ENCODE results near the gene GPR158.

GPR158 gene

GRCh38 chr10:25444266-25444665, 269.5 kb downstream of the GPR158 start:
- H3K9me3 ChIP-seq (ENCODE audit: control insufficient read depth in 1 of 2, low read length in 2 of 2): no peaks in the 10 kb centered on the region

GRCh38 chr10:25451401-25451800, 276.6 kb downstream of the GPR158 start:
- peaks cover 0 to 6% of the 10 kb centered on the region in 2 donors for H3K9me3 ChIP-seq (ENCODE audit: control insufficient read depth in 1 of 2, low read length in 2 of 2)
- H3K36me3 ChIP-seq (ENCODE audit: control insufficient read depth in 1 of 2, insufficient read depth in 2 of 2, low read length in 2 of 2): no peaks in the 10 kb centered on the region
- H3K4me1 ChIP-seq (ENCODE audit: control insufficient read depth in 1 of 2, insufficient read depth in 2 of 2, low read length in 2 of 2): no peaks in the 10 kb centered on the region
- no peaks in the 10 kb centered on the region for H3K27me3 ChIP-seq (ENCODE audit: control insufficient read depth in 1 of 2, insufficient read depth in 2 of 2, low read length in 2 of 2)
- H3K4me3 ChIP-seq (ENCODE audit: low read depth in 1 of 2, low read length in 2 of 2): no peak overlapping the region
- no peak overlapping the region for H3K27ac ChIP-seq (ENCODE audit: low read depth, low read length)
- H3K9ac ChIP-seq (ENCODE audit: low read depth in 1 of 2, low read length in 2 of 2): no peak overlapping the region

More at GRCh38 chr10:25444266-25444665, 269.5 kb downstream of the GPR158 start:
- Histone ChIP-seq H3K9ac (ENCODE audit: low read depth in 1 of 2, low read length in 2 of 2) (no peak overlapping the region), H3K36me3 (ENCODE audit: control insufficient read depth in 1 of 2, insufficient read depth in 2 of 2, low read length in 2 of 2) (no peaks in the 10 kb centered on the region), H3K4me3 (ENCODE audit: low read depth in 1 of 2, low read length in 2 of 2) (no peak overlapping the region), H3K4me1 (ENCODE audit: control insufficient read depth in 1 of 2, insufficient read depth in 2 of 2, low read length in 2 of 2) (no peaks in the 10 kb centered on the region), H3K27ac (ENCODE audit: low read depth, low read length) (no peak overlapping the region), H3K27me3 (ENCODE audit: control insufficient read depth in 1 of 2, insufficient read depth in 2 of 2, low read length in 2 of 2) (no peaks in the 10 kb centered on the region)

- no peaks in the 10 kb centered on the region for H3K27me3 ChIP-seq (ENCODE audit: control insufficient read depth in 1 of 2, insufficient read depth in 2 of 2, low read length in 2 of 2)
- no peaks in the 10 kb centered on the region for H3K36me3 ChIP-seq (ENCODE audit: control insufficient read depth in 1 of 2, insufficient read depth in 2 of 2, low read length in 2 of 2)
- H3K4me3 ChIP-seq (ENCODE audit: low read depth in 1 of 2, low read length in 2 of 2): no peak overlapping the region
- no peak overlapping the region for H3K9ac ChIP-seq (ENCODE audit: low read depth in 1 of 2, low read length in 2 of 2)
- no peaks in the 10 kb centered on the region for H3K4me1 ChIP-seq (ENCODE audit: control insufficient read depth in 1 of 2, insufficient read depth in 2 of 2, low read length in 2 of 2)
- H3K9me3 ChIP-seq (ENCODE audit: control insufficient read depth in 1 of 2, low read length in 2 of 2): peaks cover 0 to 6% of the 10 kb centered on the region in 2 donors
- H3K27ac ChIP-seq (ENCODE audit: low read depth, low read length): no peak overlapping the region
Measured at GRCh38 chr10:25453619-25454018, 278.8 kb downstream of the GPR158 start.

DNA sequence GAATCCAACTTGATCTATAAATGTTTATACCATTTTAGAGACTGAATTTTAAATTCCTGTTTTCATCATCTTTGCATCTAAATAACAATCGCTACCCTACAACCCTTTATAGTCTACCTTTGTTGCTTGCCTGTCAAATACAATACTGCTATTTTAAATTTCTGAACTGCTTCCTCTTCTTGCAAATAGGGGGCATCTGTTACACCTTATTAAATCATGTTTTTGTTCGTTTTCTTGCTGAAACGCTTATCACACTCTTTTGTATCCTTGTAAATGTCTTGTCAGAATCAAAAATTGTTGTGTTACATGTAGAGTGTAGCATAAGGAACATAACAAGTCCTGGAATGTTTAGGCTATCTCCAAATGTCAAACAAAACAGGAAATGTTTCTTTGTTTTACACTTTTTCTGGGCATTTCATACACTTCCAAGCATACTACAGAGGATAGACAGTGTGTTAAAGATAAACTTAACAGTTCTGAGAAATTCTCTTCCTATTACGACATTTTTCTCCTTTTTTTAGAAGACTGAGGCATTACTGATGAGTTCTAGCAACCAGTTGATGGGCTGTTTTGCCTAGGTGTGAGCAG, 281.3 kb downstream of the GPR158 start:
- Histone ChIP-seq H3K27ac (ENCODE audit: low read depth, low read length) (no peak overlapping the region), H3K4me3 (ENCODE audit: low read depth in 1 of 2, low read length in 2 of 2) (no peak overlapping the region), H3K36me3 (ENCODE audit: control insufficient read depth in 1 of 2, insufficient read depth in 2 of 2, low read length in 2 of 2) (no peaks in the 10 kb centered on the region), H3K27me3 (ENCODE audit: control insufficient read depth in 1 of 2, insufficient read depth in 2 of 2, low read length in 2 of 2) (no peaks in the 10 kb centered on the region), H3K4me1 (ENCODE audit: control insufficient read depth in 1 of 2, insufficient read depth in 2 of 2, low read length in 2 of 2) (no peaks in the 10 kb centered on the region), H3K9me3 (ENCODE audit: control insufficient read depth in 1 of 2, low read length in 2 of 2) (peaks cover 0 to 11% of the 10 kb centered on the region in 2 donors), H3K9ac (ENCODE audit: low read depth in 1 of 2, low read length in 2 of 2) (no peak overlapping the region)

GRCh38 chr10:25457552-25457951, 282.8 kb downstream of the GPR158 start:
- Histone ChIP-seq H3K9ac (ENCODE audit: low read depth in 1 of 2, low read length in 2 of 2) (no peak overlapping the region), H3K36me3 (ENCODE audit: control insufficient read depth in 1 of 2, insufficient read depth in 2 of 2, low read length in 2 of 2) (no peaks in the 10 kb centered on the region), H3K27me3 (ENCODE audit: control insufficient read depth in 1 of 2, insufficient read depth in 2 of 2, low read length in 2 of 2) (no peaks in the 10 kb centered on the region), H3K9me3 (ENCODE audit: control insufficient read depth in 1 of 2, low read length in 2 of 2) (peaks cover 0 to 15% of the 10 kb centered on the region in 2 donors), H3K4me1 (ENCODE audit: control insufficient read depth in 1 of 2, insufficient read depth in 2 of 2, low read length in 2 of 2) (no peaks in the 10 kb centered on the region), H3K4me3 (ENCODE audit: low read depth in 1 of 2, low read length in 2 of 2) (no peak overlapping the region), H3K27ac (ENCODE audit: low read depth, low read length) (no peak overlapping the region)

DNA sequence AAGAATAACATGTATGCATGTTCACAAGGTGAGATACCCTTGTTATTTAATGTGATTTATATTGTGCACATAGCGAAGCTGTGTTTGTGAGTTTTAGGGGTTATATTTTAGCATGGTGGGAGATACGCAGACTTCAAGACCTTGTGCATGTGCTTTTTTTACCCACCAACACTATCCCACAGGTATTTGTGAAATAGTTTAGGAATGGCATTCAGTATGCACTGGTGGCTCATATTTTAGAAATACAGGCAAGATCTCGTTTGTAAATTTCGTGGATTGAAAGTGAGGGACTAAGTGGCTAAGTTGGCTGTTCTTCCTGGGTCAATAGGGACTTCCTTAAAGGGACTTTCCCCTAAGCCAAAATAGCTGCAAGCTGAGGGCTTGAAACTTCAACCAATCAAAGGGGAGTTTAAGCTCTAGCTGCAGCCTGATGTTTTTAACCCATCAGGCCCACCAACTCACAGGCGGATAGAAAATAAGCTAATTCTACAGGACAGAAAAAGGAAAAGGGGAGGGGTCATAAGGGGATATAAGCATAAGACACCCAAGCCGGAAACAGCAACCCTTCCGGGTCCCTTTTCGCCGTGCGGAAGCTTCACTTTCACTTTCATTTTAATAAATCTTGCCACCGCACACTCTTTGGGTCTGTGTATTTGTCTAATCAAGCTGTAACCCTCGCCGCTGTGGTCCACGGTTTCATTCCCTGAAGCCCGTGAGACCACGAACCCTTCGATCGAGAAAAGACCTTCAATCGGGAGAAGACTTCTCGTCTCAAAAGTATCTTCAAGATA, 291.0 kb downstream of the GPR158 start:
- Histone ChIP-seq H3K36me3 (ENCODE audit: control insufficient read depth in 1 of 2, insufficient read depth in 2 of 2, low read length in 2 of 2) (no peaks in the 10 kb centered on the region), H3K4me3 (ENCODE audit: low read depth in 1 of 2, low read length in 2 of 2) (no peak overlapping the region), H3K4me1 (ENCODE audit: control insufficient read depth in 1 of 2, insufficient read depth in 2 of 2, low read length in 2 of 2) (no peaks in the 10 kb centered on the region), H3K27me3 (ENCODE audit: control insufficient read depth in 1 of 2, insufficient read depth in 2 of 2, low read length in 2 of 2) (no peaks in the 10 kb centered on the region), H3K27ac (ENCODE audit: low read depth, low read length) (no peak overlapping the region), H3K9ac (ENCODE audit: low read depth in 1 of 2, low read length in 2 of 2) (no peak overlapping the region), H3K9me3 (ENCODE audit: control insufficient read depth in 1 of 2, low read length in 2 of 2) (peaks cover 0 to 7% of the 10 kb centered on the region in 2 donors)

GRCh38 chr10:25467881-25468280, 293.1 kb downstream of the GPR158 start:
- no peak overlapping the region for H3K27ac ChIP-seq (ENCODE audit: low read depth, low read length)
- H3K9me3 ChIP-seq (ENCODE audit: control insufficient read depth in 1 of 2, low read length in 2 of 2): no peaks in the 10 kb centered on the region
- no peaks in the 10 kb centered on the region for H3K4me1 ChIP-seq (ENCODE audit: control insufficient read depth in 1 of 2, insufficient read depth in 2 of 2, low read length in 2 of 2)
- H3K27me3 ChIP-seq (ENCODE audit: control insufficient read depth in 1 of 2, insufficient read depth in 2 of 2, low read length in 2 of 2): no peaks in the 10 kb centered on the region
- H3K9ac ChIP-seq (ENCODE audit: low read depth in 1 of 2, low read length in 2 of 2): no peak overlapping the region
- no peak overlapping the region for H3K4me3 ChIP-seq (ENCODE audit: low read depth in 1 of 2, low read length in 2 of 2)
- no peaks in the 10 kb centered on the region for H3K36me3 ChIP-seq (ENCODE audit: control insufficient read depth in 1 of 2, insufficient read depth in 2 of 2, low read length in 2 of 2)

DNA sequence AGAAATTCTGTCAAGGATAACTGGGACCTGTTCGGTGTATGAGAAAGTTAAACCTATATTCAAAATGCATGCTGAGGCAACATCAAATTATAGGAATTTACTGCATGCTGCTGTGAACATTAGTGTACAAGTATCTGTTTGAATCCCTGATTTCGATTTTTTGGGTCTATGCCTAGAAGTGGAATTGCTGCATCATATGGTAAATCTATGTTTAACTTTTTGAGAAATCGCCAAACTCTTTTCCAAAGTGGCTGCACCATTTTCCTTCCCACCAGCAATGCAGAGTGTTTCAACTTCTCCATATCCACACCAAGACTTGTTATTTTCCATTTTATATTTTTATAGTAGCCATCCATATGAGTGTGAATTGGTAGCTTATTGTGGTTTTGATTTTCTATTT, 306.7 kb downstream of the GPR158 start:
- Histone ChIP-seq H3K4me1 (ENCODE audit: control insufficient read depth in 1 of 2, insufficient read depth in 2 of 2, low read length in 2 of 2) (no peaks in the 10 kb centered on the region), H3K4me3 (ENCODE audit: low read depth in 1 of 2, low read length in 2 of 2) (no peak overlapping the region), H3K27me3 (ENCODE audit: control insufficient read depth in 1 of 2, insufficient read depth in 2 of 2, low read length in 2 of 2) (no peaks in the 10 kb centered on the region), H3K9ac (ENCODE audit: low read depth in 1 of 2, low read length in 2 of 2) (no peak overlapping the region), H3K27ac (ENCODE audit: low read depth, low read length) (no peak overlapping the region), H3K36me3 (ENCODE audit: control insufficient read depth in 1 of 2, insufficient read depth in 2 of 2, low read length in 2 of 2) (no peaks in the 10 kb centered on the region), H3K9me3 (ENCODE audit: control insufficient read depth in 1 of 2, low read length in 2 of 2) (peaks cover 2 to 5% of the 10 kb centered on the region in 2 donors)

GRCh38 chr10:25483999-25484398, 309.2 kb downstream of the GPR158 start:
- Histone ChIP-seq H3K4me3 (ENCODE audit: low read depth in 1 of 2, low read length in 2 of 2) (no peak overlapping the region), H3K27me3 (ENCODE audit: control insufficient read depth in 1 of 2, insufficient read depth in 2 of 2, low read length in 2 of 2) (no peaks in the 10 kb centered on the region), H3K9me3 (ENCODE audit: control insufficient read depth in 1 of 2, low read length in 2 of 2) (peaks cover 0 to 5% of the 10 kb centered on the region in 2 donors), H3K27ac (ENCODE audit: low read depth, low read length) (no peak overlapping the region), H3K36me3 (ENCODE audit: control insufficient read depth in 1 of 2, insufficient read depth in 2 of 2, low read length in 2 of 2) (no peaks in the 10 kb centered on the region), H3K4me1 (ENCODE audit: control insufficient read depth in 1 of 2, insufficient read depth in 2 of 2, low read length in 2 of 2) (no peaks in the 10 kb centered on the region), H3K9ac (ENCODE audit: low read depth in 1 of 2, low read length in 2 of 2) (no peak overlapping the region)

DNA sequence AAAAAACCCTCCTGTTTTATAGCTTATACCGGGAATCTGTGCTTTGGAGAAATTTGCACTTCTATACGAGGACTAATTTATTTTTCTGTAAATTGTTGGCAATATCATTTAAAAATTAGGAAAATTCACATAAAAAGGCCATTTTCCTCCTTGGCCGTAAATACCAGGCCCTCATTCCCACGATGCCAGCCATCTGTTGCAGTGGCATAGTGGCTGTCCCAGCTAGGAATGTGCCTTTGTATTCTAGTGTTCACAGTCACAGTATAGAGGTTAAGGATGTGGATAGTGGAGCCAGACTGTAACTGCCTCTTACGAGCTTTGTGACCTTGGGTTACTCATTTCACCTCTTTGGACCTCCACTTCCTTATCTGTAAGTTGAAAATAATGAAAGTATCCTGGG, 312.5 kb downstream of the GPR158 start:
- Histone ChIP-seq H3K36me3 (ENCODE audit: control insufficient read depth in 1 of 2, insufficient read depth in 2 of 2, low read length in 2 of 2) (no peaks in the 10 kb centered on the region), H3K4me3 (ENCODE audit: low read depth in 1 of 2, low read length in 2 of 2) (no peak overlapping the region), H3K4me1 (ENCODE audit: control insufficient read depth in 1 of 2, insufficient read depth in 2 of 2, low read length in 2 of 2) (no peaks in the 10 kb centered on the region), H3K27ac (ENCODE audit: low read depth, low read length) (no peak overlapping the region), H3K27me3 (ENCODE audit: control insufficient read depth in 1 of 2, insufficient read depth in 2 of 2, low read length in 2 of 2) (no peaks in the 10 kb centered on the region), H3K9ac (ENCODE audit: low read depth in 1 of 2, low read length in 2 of 2) (no peak overlapping the region), H3K9me3 (ENCODE audit: control insufficient read depth in 1 of 2, low read length in 2 of 2) (peaks cover 0 to 5% of the 10 kb centered on the region in 2 donors)
